HepG2 (cell line): ENCODE results near the gene WDR86. TPM values are rescaled to one million over a fixed set of nuclear protein-coding genes. Genes with fewer than 3 reads are reported as not detected.

Source experiments
- ATAC-seq: fragments of 200-7000 bp; cut with Tn5 transposase; 3 replicates; pipeline ENCODE4 v1.9.1; 2020; ENCODE audit warnings: mild to moderate bottlenecking, moderate library complexity
- BruUV-seq: library from RNA; stranded (reverse); fragments of 400-500 nt; replicated peaks from 2 replicates; lab custom pipeline; 2021; lab: Mats Ljungman, UMichigan
- CTCF ChIA-PET: fragments of 300-600 bp; formaldehyde crosslinking; extraction: SDS; loops from one replicate; lab custom pipeline; 2021; ENCODE audit warnings: low total read pairs, inconsistent platforms, low intra/inter-chr PET ratio; lab: Yijun Ruan, JAX
- POLR2A ChIA-PET: fragments of 350-600 bp; sonication (Branson Sonifier 250); formaldehyde crosslinking; loops from one replicate; lab custom pipeline; 2020; ENCODE audit warnings: antibody characterized with exemption, inconsistent platforms; lab: Yijun Ruan, JAX
- DNase-seq: peaks from one replicate; pipeline ENCODE4 v3.0.0-alpha.2; 2015; ENCODE audit warnings: low spot score
- FAIRE-seq: peaks from 3 replicates; lab custom pipeline; 2011; peaks lifted over from hg19 to GRCh38; lab: Jason Lieb, UNC
- H2AFZ ChIP-seq: one replicate; pipeline ENCODE4 v1.6.1; 2011; ENCODE audit warnings: low read length, inconsistent platforms
- H3K27ac ChIP-seq: fragments of 300-600 bp; 3 replicates; pipeline ENCODE4 v1.8.0; 2011; ENCODE audit warnings: mixed run types, mild to moderate bottlenecking, mixed read lengths, low read length, inconsistent platforms; ENCODE audit not compliant: insufficient read depth; ENCODE audit errors: extremely low read length
- H3K27me3 ChIP-seq, 2 experiments: fragments of 200-600 bp in 1 of 2; 2 replicates in 1 of 2; 3 replicates in 1 of 2; pipeline versions ENCODE4 v1.6.0 to v1.8.0; 2011; ENCODE audit warnings: low read length in 2 of 2, mild to moderate bottlenecking in 2 of 2, moderate library complexity in 2 of 2, inconsistent platforms in 1 of 2; ENCODE audit not compliant: insufficient read depth in 2 of 2, control insufficient read depth in 1 of 2
- H3K36me3 ChIP-seq, 2 experiments: fragments of 200-600 bp in 1 of 2; replicated peaks in 1 of 2; 2 replicates in 1 of 2; 3 replicates in 1 of 2; pipeline versions ENCODE4 v1.5.1 to v1.8.0; 2011; ENCODE audit warnings: low read length in 2 of 2, inconsistent platforms in 1 of 2; ENCODE audit not compliant: insufficient read depth in 2 of 2, control insufficient read depth in 1 of 2
- H3K4me1 ChIP-seq: 2 replicates; pipeline ENCODE4 v1.5.1; 2012; ENCODE audit warnings: low read length, inconsistent platforms; ENCODE audit not compliant: insufficient read depth
- H3K4me2 ChIP-seq: 2 replicates; pipeline ENCODE4 v1.6.0; 2011; ENCODE audit warnings: low read depth, low read length, inconsistent platforms
- H3K4me3 ChIP-seq, 3 experiments: fragments of 200-600 bp in 1 of 3; sonication (generic), shearing (Covaris generic) in 1 of 3; replicated peaks in 1 of 3; 2 replicates each; pipeline ENCODE4 v1.5.1; 2011 to 2016; ENCODE audit warnings: low read length in 3 of 3, inconsistent platforms in 2 of 3, low read depth in 2 of 3, mild to moderate bottlenecking in 2 of 3, control low read depth in 1 of 3, mixed read lengths in 1 of 3; ENCODE audit not compliant: insufficient read depth in 1 of 3
- H3K79me2 ChIP-seq: one replicate; pipeline ENCODE4 v1.6.1; 2011; ENCODE audit warnings: low read length, inconsistent platforms; ENCODE audit not compliant: insufficient read depth
- H3K9ac ChIP-seq: 2 replicates; pipeline ENCODE4 v1.6.0; 2011; ENCODE audit warnings: mild to moderate bottlenecking, low read depth, low read length, inconsistent platforms; ENCODE audit not compliant: insufficient read depth
- H3K9me3 ChIP-seq: 2 replicates; pipeline ENCODE4 v1.5.1; 2012; ENCODE audit warnings: mild to moderate bottlenecking, low read length
- H4K20me1 ChIP-seq: 2 replicates; pipeline ENCODE4 v1.6.0; 2011; ENCODE audit warnings: inconsistent platforms, mild to moderate bottlenecking, low read length, moderate library complexity; ENCODE audit not compliant: insufficient read depth
- IRF9 ChIP-seq: sonication (generic); formaldehyde crosslinking; IDR thresholded peaks from 2 replicates; pipeline ENCODE4 v1.8.0; 2022; ENCODE audit warnings: missing genetic modification reagents, mild to moderate bottlenecking, borderline replicate concordance
- MXI1 ChIP-seq: IDR thresholded peaks from 3 replicates; pipeline ENCODE4 v1.6.1; 2012; ENCODE audit warnings: low read depth, low read length, inconsistent platforms, borderline replicate concordance
- TFDP1 ChIP-seq: IDR thresholded peaks from 2 replicates; pipeline ENCODE4 v1.6.1; 2016; ENCODE audit warnings: missing compliant biosample characterization, missing genetic modification reagents, borderline replicate concordance
- ZBTB43 ChIP-seq: sonication (generic); formaldehyde crosslinking; conservative IDR thresholded peaks from 2 replicates; pipeline ENCODE4 v1.4.0; 2020; ENCODE audit warnings: missing genetic modification reagents
- ZNF350 ChIP-seq: sonication (generic); formaldehyde crosslinking; IDR thresholded peaks from 2 replicates; pipeline ENCODE4 v1.4.0; 2020; ENCODE audit warnings: mild to moderate bottlenecking, low read depth, missing genetic modification reagents, borderline replicate concordance
- WGBS: methylation state at CpG from one replicate; pipeline ENCODE4 v1.1.6; 2017; ENCODE audit warnings: low lambda C conversion rate; 5-methylcytosine and 5-hydroxymethylcytosine counted together
- in situ Hi-C: cut with HindIII; loops from 2 replicates; pipeline ENCODE4 v1.10.0; 2017; ENCODE audit warnings: low pct_unique_long_range_greater_than_20kb; ENCODE audit not compliant: extremely low pct_ligation_motif_present
- intact Hi-C: fragments of 100-400 bp; cut with micrococcal nuclease; formaldehyde crosslinking; loops from one replicate; pipeline ENCODE4 v1.10.0; 2022; ENCODE audit not compliant: unreplicated experiment
- polyA plus RNA-seq, 8 experiments: library from polyadenylated mRNA; depleted of rRNA in 3 of 8; stranded (reverse) in 7 of 8; unstranded in 1 of 8; fragments of >200 nt; fragmentation: Illumina TruSeq in 4 of 8; extraction: Trizol in 4 of 8; gene quantifications; 2 replicates each; pipeline versions ENCODE4 v1.2.1 to v1.2.3, GENCODE V29; 2011 to 2016; ENCODE audit warnings: low read depth in 4 of 8, missing spikeins in 1 of 8, mixed read lengths in 1 of 8; ENCODE audit not compliant: insufficient read depth in 1 of 8
- total RNA-seq, 5 experiments: library from RNA; depleted of rRNA; stranded (reverse); fragments of >200 nt; fragmentation: Illumina TruSeq; extraction: Trizol; gene quantifications; 2 replicates each; pipeline ENCODE4 v1.2.3, GENCODE V29; 2016; ENCODE audit warnings: low read depth in 1 of 5

Gene WDR86
- total and polyA plus RNA-seq, 2 of the 13 experiments (the other 11 are each of a cell fraction or from before 2014, with no cell fraction given): 0.11 to 2.9 TPM

GRCh38 chr7:151385626-151386300, 24.1 kb downstream of the WDR86 start:
- 39% methylated on average over 12 of the region's 26 CpGs for WGBS
- H3K4me3 ChIP-seq: no peak overlapping the region
- H3K9me3 ChIP-seq: no peaks in the 10 kb centered on the region
- CTCF ChIA-PET: no interaction called here
- TF ChIP-seq MXI1 (no peak), TFDP1 (no peak), IRF9 (CRISPR knock-in tag) (no peak), ZBTB43 (CRISPR knock-in tag) (no peak), ZNF350 (no peak)
- H3K4me1 ChIP-seq: no peaks in the 10 kb centered on the region
- no peak overlapping the region for H3K27ac ChIP-seq
- peaks cover 23 to 88% of the 10 kb centered on the region in 2 experiments for H3K27me3 ChIP-seq
- ATAC-seq (no peak), DNase-seq (no peak), FAIRE-seq (no peak)
- no peak overlapping the region for H3K4me2 ChIP-seq
- no peaks in the 10 kb centered on the region; the same call in 1 of the 2 replicates for H4K20me1 ChIP-seq
- no peaks in the 10 kb centered on the region for H3K79me2 ChIP-seq
- in situ Hi-C loops (no loop called here), intact Hi-C loops (no loop called here)
- H3K36me3 ChIP-seq: no peaks in the 10 kb centered on the region
- POLR2A ChIA-PET: no interaction called here
- H3K9ac ChIP-seq: no peak overlapping the region
- no peak overlapping the region for H2AFZ ChIP-seq
- BruUV-seq: no TSS peak
